Hematopoietic multipotent progenitor cell treated with erythropoietin and hydrocortisone succinate and interleukin-3 and kit ligand, for 17 days (in vitro differentiated cells): ENCODE data around the gene CFB.
A peak's percentile ranks its signal among the peaks of the same experiment; 100 is the strongest.
"Not testable (repeated sequence)": the region's sequence is repeated elsewhere in the genome, so short reads cannot be mapped to it uniquely, and the experiment has no call there.

Experiments
- DNase-seq: peaks from one replicate; pipeline ENCODE4 v3.0.0-alpha.2; 2015; ENCODE audit warnings: low spot score

Gene CFB

GRCh38 chr6:31970604-31971271 is 24.8 kb downstream of the CFB start:
- no peak for DNase-seq

GRCh38 chr6:31971279-31971992 is 25.5 kb downstream of the CFB start:
- no peak for DNase-seq

- peak; percentile 98 for DNase-seq
Measured at GRCh38 chr6:31971993-31972708, 26.3 kb downstream of the CFB start, which contains the start of gene DXO. TSS of gene DXO (minus strand) at chr6:31972138. CDS start at chr6:31971675, 463 bp downstream.

- DNase-seq = no peak
Measured at GRCh38 chr6:31972709-31973350, 26.9 kb downstream of the CFB start.

GRCh38 chr6:31976065-31976464 is 30.2 kb downstream of the CFB start:
- not testable (repeated sequence) for DNase-seq

GRCh38 chr6:31977816-31978431 is 32.0 kb downstream of the CFB start:
- no peak for DNase-seq

GRCh38 chr6:31978831-31979230 is 32.9 kb downstream of the CFB start:
- DNase-seq = no peak

- no peak for DNase-seq
Measured at GRCh38 chr6:31979238-31979898, 33.5 kb downstream of the CFB start.

GRCh38 chr6:31980195-31980876 is 34.4 kb downstream of the CFB start:
- not testable (repeated sequence) for DNase-seq

- DNase-seq = not testable (repeated sequence)
Measured at GRCh38 chr6:31980998-31981397, 35.1 kb downstream of the CFB start.

GRCh38 chr6:31981744-31982143 is 35.8 kb downstream of the CFB start, which contains the start of gene C4A:
TSS of gene C4A (plus strand) at chr6:31982057. CDS start at chr6:31982108, 51 bp downstream.
- DNase-seq = not testable (repeated sequence)

- not testable (repeated sequence) for DNase-seq
Measured at GRCh38 chr6:31989363-31989762, 43.5 kb downstream of the CFB start.

- not testable (repeated sequence) for DNase-seq
Measured at GRCh38 chr6:31994421-31994820, 48.5 kb downstream of the CFB start.

- DNase-seq = not testable (repeated sequence)
Measured at GRCh38 chr6:31996385-31996784, 50.5 kb downstream of the CFB start.
